Left lung (tissue), 10 donors: ENCODE data around the gene NR1D1. TPM values are rescaled to one million over a fixed set of nuclear protein-coding genes. Genes with fewer than 3 reads are reported as not detected.

ENCODE experiments used
- ATAC-seq: fragments of 200-7000 bp; cut with Tn5 transposase; one replicate; pipeline ENCODE4 v1.9.1; 2020; ENCODE audit warnings: moderate library complexity
- DNase-seq, 4 donors: peaks; one replicate each; pipeline ENCODE4 v3.0.0-alpha.2; 2013 to 2020
- H3K27ac ChIP-seq, 2 donors: fragments of 200-600 bp; sonication (generic) in 1 of 2; one replicate each; pipeline versions ENCODE4 v1.5.0 to v1.8.0; 2020 to 2021
- H3K27me3 ChIP-seq, 2 donors: fragments of 200-600 bp; sonication (generic) in 1 of 2; one replicate each; pipeline versions ENCODE4 v1.5.0 to v1.8.0; 2020 to 2021
- H3K36me3 ChIP-seq, 2 donors: fragments of 200-600 bp; sonication (generic) in 1 of 2; one replicate each; pipeline versions ENCODE4 v1.5.0 to v1.8.0; 2020 to 2021
- H3K4me1 ChIP-seq, 2 donors: fragments of 200-600 bp; one replicate each; pipeline ENCODE4 v1.8.0; 2021
- H3K4me3 ChIP-seq, 2 donors: fragments of 200-600 bp; sonication (generic) in 1 of 2; one replicate each; pipeline versions ENCODE4 v1.5.0 to v1.8.0; 2020 to 2021; ENCODE audit warnings: mild to moderate bottlenecking in 1 of 2
- H3K9me3 ChIP-seq, 2 donors: fragments of 200-600 bp; sonication (generic) in 1 of 2; one replicate each; pipeline versions ENCODE4 v1.5.0 to v1.8.0; 2020 to 2021
- intact Hi-C, 2 donors: fragments of 100-400 bp; cut with DNase I; formaldehyde crosslinking; loops; one replicate each; pipeline versions ENCODE4 v1.11.2 to v1.14.2; 2022
- polyA plus RNA-seq, 6 donors: library from polyadenylated mRNA; unstranded; fragments of 120-200 nt; gene quantifications; one replicate each; pipeline ENCODE4 v1.2.1, GENCODE V29; 2013; ENCODE audit not compliant: insufficient read length in 6 of 6
- total RNA-seq, 2 donors: library from RNA; stranded (reverse); fragmentation: NEBNext Ultra II Directional; extraction: Animal tissue kit (Norgen Biotek cat#: 25700); gene quantifications; one replicate each; pipeline ENCODE4 v1.2.1, GENCODE V29; 2021
- TF ChIP-seq, protein P1 (sequence below), 2 donors: fragments of 200-600 bp; sonication (generic) in 1 of 2; IDR thresholded peaks; one replicate each; pipeline versions ENCODE4 v1.5.0 to v1.8.0; 2021; ENCODE audit warnings: antibody characterized with exemption in 2 of 2
- donor health status: DM: no; HTN: yes; CAD: no.
- donor health status: DM: no; HTN: no; CAD: no.

NR1D1 gene
- total and polyA plus RNA-seq, 8 donors = 3.0 to 11.4 (median 4.1) TPM

DNA sequence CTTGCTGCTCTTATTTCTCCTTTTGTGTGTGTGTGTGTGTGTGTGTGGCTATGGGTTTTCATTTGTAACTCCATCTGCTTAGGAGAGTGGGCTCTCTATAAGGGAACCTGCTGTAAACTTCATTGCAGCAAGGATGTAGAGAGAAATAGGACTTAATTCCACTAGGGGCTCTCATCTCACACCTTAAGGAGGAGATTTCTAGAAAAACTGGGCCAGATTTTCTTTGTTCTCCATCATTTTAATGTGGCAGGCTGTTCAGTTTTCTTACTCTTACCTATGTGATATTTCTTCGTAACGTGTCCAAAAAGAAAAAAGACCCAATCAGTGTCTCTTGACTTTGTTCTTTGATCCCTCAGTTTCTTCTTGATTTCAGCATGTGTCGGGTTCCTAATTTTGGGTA lies 35.4 kb upstream of the NR1D1 start:
- H3K27ac ChIP-seq = peak overlapping the region in 1 of 2 donors; percentile 53
- intact Hi-C loops = no loop called here
- H3K27me3 ChIP-seq = no peaks in the 10 kb centered on the region
- H3K4me1 ChIP-seq = peaks cover 8 to 33% of the 10 kb centered on the region in 2 donors
- peaks cover 4 to 73% of the 10 kb centered on the region in 2 donors for H3K36me3 ChIP-seq
- ATAC-seq (no peak), DNase-seq (no peak)
- TF ChIP-seq, protein P1, sequence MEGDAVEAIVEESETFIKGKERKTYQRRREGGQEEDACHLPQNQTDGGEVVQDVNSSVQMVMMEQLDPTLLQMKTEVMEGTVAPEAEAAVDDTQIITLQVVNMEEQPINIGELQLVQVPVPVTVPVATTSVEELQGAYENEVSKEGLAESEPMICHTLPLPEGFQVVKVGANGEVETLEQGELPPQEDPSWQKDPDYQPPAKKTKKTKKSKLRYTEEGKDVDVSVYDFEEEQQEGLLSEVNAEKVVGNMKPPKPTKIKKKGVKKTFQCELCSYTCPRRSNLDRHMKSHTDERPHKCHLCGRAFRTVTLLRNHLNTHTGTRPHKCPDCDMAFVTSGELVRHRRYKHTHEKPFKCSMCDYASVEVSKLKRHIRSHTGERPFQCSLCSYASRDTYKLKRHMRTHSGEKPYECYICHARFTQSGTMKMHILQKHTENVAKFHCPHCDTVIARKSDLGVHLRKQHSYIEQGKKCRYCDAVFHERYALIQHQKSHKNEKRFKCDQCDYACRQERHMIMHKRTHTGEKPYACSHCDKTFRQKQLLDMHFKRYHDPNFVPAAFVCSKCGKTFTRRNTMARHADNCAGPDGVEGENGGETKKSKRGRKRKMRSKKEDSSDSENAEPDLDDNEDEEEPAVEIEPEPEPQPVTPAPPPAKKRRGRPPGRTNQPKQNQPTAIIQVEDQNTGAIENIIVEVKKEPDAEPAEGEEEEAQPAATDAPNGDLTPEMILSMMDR (IDR thresholded peaks at IDR 0.05) = no peak
- no peak overlapping the region for H3K4me3 ChIP-seq
- H3K9me3 ChIP-seq = no peaks in the 10 kb centered on the region

DNA sequence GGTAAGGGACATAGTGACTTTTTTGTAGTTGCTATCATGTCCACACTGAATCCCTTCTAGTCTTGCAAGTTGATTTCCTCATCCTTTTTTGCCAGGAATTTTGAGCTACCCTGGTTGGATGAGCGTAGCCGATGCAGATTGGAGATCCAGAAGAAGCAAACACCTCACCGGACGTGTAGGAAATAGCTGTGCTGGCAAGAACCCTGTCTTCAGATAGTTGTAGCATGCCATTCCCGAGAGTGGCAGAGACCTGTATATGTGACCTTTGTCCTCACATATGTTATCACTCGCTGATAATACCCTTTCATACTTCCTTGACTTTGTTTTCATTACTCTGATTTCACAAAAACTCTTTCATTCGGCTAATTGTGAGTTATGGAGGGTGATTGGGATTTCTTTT lies 33.8 kb upstream of the NR1D1 start:
- TF ChIP-seq, protein P1 (IDR thresholded peaks at IDR 0.05) = no peak
- Histone ChIP-seq H3K4me1 (peaks cover 3 to 43% of the 10 kb centered on the region in 2 donors), H3K9me3 (no peaks in the 10 kb centered on the region), H3K36me3 (peaks cover 4 to 87% of the 10 kb centered on the region in 2 donors), H3K4me3 (no peak overlapping the region), H3K27ac (peak overlapping the region in 1 of 2 donors; percentile 10), H3K27me3 (no peaks in the 10 kb centered on the region)
- DNase-seq = no peak
- intact Hi-C loops = no loop called here
- ATAC-seq = no peak

DNA sequence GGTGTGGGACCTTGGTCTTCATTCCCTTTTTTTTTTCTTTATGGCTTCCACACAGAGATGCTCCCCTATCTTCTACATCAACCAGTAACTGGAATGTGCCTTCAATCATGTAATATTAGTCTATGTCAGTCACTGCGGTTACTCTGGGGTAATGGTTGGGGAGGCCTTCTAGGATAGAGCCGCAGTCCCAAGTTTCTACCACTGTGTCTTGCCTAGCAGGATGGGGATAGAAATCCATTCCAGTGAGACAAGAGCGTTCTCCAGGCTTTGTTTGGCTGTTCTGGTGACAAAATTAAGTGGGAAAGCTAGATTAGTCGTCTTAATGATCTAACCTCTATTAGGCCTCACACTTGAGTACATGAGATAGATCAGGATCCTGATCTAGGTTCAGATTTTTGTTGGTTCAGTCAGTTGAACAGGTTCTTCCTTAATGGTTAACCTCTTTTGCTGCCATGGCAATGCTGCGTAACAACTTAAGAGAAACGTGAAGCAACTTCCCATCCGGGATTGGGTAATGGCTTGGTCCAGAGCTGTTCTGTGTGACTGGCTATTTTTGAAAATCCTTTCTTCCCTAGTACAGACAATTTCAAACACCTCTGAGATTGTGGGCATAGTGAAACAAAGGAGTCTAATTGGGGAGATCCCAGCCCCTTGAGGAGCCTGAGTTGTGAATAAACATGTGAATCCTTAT lies 30.1 kb upstream of the NR1D1 start:
- DNase-seq (peak in 2 of 4 donors; percentile 60 to 64), ATAC-seq (peak; percentile 93)
- Histone ChIP-seq H3K27me3 (no peaks in the 10 kb centered on the region), H3K4me3 (no peak overlapping the region), H3K9me3 (no peaks in the 10 kb centered on the region), H3K27ac (peak overlapping the region; percentile 65 to 94), H3K4me1 (peaks cover 0 to 50% of the 10 kb centered on the region in 2 donors), H3K36me3 (peaks cover 4 to 94% of the 10 kb centered on the region in 2 donors)
- intact Hi-C loops = no loop called here
- TF ChIP-seq, protein P1 (IDR thresholded peaks at IDR 0.05) = no peak

DNA sequence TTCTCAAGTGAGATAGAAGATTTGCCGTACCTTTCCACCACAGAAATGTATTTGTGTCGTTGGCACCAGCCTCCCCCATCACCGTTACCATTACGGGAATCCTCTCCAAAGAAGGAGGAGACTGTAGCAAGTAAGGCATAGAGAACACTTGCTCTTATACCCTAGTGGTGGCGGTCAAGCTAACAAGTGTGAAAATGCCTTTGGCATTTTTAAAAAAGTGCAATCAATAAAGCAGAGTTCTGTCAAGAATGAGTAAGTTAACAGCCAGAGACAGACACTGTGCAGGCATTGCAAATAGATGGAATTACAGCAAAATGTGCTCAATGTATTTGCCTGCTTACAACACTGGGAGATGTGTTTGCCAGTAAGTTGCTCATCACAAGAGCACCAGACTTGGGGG lies 29.1 kb upstream of the NR1D1 start:
- ATAC-seq = no peak
- peaks cover 4 to 84% of the 10 kb centered on the region in 2 donors for H3K36me3 ChIP-seq
- no peak overlapping the region for H3K4me3 ChIP-seq
- peaks cover 4 to 60% of the 10 kb centered on the region in 2 donors for H3K4me1 ChIP-seq
- intact Hi-C loops = no loop called here
- no peaks in the 10 kb centered on the region for H3K27me3 ChIP-seq
- no peak for DNase-seq
- H3K27ac ChIP-seq = peak overlapping the region in 1 of 2 donors; percentile 94
- TF ChIP-seq, protein P1 (IDR thresholded peaks at IDR 0.05) = no peak
- no peaks in the 10 kb centered on the region for H3K9me3 ChIP-seq

DNA sequence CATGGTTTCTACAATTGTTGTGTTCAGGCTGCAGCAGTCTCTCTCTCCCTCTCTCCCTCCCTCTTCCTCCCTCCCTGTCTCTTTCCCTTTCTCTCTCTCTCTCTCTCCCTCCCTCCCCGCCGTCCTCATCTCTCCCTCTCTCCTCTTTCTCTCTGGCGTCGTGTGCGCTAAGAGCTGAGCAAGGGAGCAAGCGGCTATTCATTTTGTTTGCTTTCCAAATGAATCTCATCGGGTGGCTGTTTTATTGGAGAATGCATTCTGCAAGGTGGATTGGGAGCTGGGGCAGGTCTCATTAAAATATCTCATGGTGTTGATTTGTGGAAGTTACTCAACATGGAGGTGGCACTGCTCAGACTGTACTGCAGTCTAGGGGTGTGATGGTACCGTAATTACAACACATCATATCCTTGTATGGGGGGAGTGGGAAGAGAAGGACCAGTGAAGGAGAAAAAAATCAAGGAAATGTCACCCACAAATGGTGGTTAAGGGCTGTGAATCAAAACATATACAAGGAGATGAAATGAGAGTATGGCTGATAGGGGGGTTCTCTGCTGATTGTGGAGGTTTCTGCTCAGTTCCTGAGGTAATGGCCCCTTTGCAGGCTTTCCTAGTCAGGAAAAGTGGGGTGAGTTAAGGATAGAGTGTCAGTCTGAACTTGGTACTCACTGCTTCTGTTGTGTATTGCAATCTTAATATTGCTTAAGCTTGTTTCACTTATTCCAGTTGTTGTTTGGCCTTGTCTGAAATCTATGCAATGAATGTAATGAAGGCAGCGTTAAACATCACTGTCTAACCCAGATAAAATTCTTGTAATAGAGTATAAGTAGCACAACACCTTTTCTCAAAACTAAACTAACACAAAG lies 24.1 kb upstream of the NR1D1 start:
- no peaks in the 10 kb centered on the region for H3K27me3 ChIP-seq
- H3K4me3 ChIP-seq = peak overlapping the region; percentile 98 to 99
- no peaks in the 10 kb centered on the region for H3K9me3 ChIP-seq
- DNase-seq (no peak), ATAC-seq (no peak)
- H3K4me1 ChIP-seq = peaks cover 10 to 59% of the 10 kb centered on the region in 2 donors
- H3K36me3 ChIP-seq = peaks cover 0 to 40% of the 10 kb centered on the region in 2 donors
- TF ChIP-seq, protein P1 (IDR thresholded peaks at IDR 0.05) = no peak
- intact Hi-C loops = no loop called here
- peak overlapping the region; percentile 95 to 98 for H3K27ac ChIP-seq
